HG02763 (cell line): ENCODE measurements around the gene SMIM32.

Source experiments
- ATAC-seq: cut with Tn5 transposase; IDR thresholded peaks from one replicate; pipeline ENCODE4 v1.9.1; 2021; ENCODE audit warnings: mild to moderate bottlenecking, moderate library complexity; ENCODE audit not compliant: unreplicated experiment

SMIM32 gene

GRCh38 chr5:136192526-136193321, at the start of gene SMIM32:
Gene SMIM32, minus strand, starts transcription at chr5:136193162. Its CDS starts 638 bp downstream, at chr5:136192524.
- no peak for ATAC-seq

GRCh38 chr5:136242611-136243010, 49.6 kb upstream of the SMIM32 start:
- peak; percentile 48 for ATAC-seq

DNA sequence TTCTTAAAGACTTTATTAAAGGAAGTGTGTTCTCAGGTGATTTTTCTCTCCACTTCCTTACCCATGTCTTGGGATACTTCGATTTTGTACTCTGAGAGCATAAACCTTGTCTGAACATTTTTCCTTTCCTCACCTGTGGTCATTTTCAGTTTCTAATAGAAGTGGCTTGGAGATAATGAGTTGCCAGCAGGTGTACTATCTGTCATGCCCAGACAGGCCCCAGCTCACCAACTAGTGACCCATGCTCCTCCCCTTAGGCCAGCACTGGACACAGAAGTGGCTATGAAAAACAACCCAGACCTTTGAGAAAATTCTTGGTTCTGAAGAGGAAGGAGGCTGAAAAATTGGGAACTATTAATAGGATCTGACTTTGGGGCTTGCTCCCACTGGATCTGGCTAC, 49.2 kb upstream of the SMIM32 start:
- peak; percentile 66 for ATAC-seq

- no peak for ATAC-seq
Measured at GRCh38 chr5:136240894-136241293, 47.9 kb upstream of the SMIM32 start.

- ATAC-seq = no peak
Measured at GRCh38 chr5:136236479-136237083, 43.6 kb upstream of the SMIM32 start.

GRCh38 chr5:136235321-136235720, 42.4 kb upstream of the SMIM32 start:
- no peak for ATAC-seq

GRCh38 chr5:136232316-136232715, 39.4 kb upstream of the SMIM32 start:
- ATAC-seq = peak; percentile 61

DNA sequence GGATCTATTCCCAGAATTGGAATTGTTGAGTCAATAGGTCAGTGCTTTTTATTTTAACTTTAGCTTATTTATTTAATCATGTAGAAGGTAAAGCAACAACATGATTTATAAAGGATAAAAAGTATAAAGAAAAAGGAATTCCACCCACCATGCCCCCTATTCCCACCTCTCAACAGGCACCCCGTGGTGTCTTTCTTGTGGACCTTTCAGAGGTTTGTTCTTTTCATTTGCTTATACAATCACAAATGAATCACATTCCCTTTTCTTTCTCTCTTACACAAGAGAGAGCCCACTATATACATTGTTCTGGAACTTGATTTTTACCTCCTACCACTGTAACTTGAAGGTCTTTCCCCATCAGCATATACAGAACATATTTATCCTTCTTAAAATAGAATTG, 37.2 kb upstream of the SMIM32 start:
- no peak for ATAC-seq

- ATAC-seq = no peak
Measured at GRCh38 chr5:136228136-136228757, 35.3 kb upstream of the SMIM32 start.

GRCh38 chr5:136226401-136226800, 33.4 kb upstream of the SMIM32 start:
- ATAC-seq = no peak

- no peak for ATAC-seq
Measured at GRCh38 chr5:136225796-136226195, 32.8 kb upstream of the SMIM32 start.

GRCh38 chr5:136222580-136223235, 29.7 kb upstream of the SMIM32 start:
- no peak for ATAC-seq

- no peak for ATAC-seq
Measured at GRCh38 chr5:136221340-136221739, 28.4 kb upstream of the SMIM32 start.

DNA sequence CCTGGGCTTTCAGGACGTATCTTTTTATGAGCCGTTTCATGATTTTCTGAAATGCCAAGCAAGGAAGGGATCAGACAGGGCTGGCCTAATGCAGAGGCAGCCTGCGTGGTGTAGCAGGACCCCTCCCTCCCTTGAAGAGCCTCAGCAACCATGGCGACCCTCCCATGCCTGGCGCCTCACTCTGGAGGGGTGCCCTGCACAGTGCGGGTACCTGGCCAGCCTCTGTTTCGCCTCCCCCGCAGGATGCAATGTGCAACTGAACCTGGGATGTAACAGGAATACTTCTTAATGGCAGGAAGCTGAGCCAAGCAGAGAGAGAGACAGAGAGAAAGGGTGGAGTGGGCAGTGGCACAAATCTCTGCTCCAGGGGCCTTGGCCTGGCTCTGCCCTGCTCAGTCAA, 23.3 kb upstream of the SMIM32 start:
- no peak for ATAC-seq

GRCh38 chr5:136215812-136216211, 22.9 kb upstream of the SMIM32 start:
- no peak for ATAC-seq

DNA sequence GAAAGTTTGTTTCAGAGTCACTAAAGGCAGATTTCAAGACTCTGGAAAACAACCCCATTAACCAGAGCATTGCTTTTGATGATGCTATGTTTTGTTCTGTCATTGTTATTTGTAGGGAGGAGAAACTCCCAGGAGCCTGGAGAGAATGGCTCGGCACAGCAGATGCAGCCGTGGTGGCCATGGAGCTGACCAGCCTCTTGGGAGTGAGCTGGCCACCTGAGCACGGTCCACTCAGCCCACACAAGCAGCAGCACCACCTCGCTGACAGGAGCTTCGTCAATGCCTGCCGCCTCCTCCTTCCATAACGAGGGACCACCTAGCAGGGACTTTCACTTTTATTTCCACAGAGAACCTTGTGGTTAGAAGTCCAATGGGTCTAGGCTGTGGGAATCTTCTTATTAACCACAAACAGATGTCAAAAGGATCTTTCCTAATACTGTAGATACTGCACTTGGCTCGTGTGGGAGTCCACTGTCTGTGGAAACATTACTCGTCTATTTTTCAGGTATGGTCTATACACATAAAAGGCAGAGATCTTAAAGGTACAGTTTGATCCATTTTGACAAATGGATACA, 21.0 kb upstream of the SMIM32 start:
- ATAC-seq = no peak

GRCh38 chr5:136212252-136212721, 19.3 kb upstream of the SMIM32 start:
- no peak for ATAC-seq

DNA sequence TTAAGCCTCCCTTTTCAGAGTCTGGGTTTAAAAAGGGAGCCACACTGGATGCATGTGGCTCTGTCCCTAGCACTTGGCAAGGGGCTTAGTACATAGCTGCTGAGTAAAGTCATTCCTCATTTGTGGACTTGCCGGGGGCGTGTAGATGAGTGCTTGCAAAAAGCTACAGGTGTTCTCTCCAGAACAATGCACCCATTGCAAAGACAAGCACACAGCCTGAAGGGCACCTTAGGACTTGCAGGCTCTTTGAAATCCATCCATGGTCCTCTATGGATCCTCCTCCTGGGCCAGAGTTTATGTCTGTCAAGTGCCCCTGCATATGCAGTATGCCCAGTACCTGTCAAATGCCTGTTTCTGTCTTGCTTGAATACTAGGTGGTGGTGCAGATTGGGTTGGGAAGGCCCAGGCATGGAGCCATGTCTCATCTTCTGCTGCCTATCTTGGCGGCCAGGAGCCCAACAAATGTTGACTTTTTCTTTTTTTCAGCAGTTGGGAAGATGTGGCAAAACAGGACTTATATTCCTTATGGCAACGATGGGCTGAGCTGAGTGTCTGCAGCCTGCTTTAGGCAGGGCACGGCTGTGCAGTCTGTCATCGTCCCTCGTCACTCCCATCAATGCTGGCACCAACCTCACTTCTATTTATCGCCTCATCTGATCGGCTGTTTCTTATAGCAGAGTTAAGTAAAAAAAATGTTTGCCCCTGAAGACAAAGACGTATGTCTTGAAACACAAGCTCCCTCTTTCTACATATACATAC, 18.5 kb upstream of the SMIM32 start:
- ATAC-seq = no peak

DNA sequence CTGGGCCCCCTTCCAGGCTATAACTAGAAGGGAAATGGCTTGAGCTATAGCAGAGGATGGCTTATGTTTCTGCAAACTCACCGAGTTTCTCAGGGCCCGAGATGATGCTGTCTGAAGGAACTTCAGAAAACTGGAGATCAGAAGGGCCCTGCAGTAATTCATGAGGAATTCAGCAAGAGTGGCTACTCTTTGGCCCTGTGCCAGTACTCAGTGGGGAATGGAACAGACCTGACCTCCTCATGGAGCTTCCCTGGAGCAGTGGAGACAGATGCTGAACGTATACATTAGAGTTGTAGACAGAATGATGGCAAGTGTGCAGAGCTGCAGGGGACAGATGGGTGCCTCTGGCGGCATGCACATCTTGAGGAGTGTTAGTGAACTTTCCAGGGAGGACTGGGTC, 17.3 kb upstream of the SMIM32 start:
- no peak for ATAC-seq

DNA sequence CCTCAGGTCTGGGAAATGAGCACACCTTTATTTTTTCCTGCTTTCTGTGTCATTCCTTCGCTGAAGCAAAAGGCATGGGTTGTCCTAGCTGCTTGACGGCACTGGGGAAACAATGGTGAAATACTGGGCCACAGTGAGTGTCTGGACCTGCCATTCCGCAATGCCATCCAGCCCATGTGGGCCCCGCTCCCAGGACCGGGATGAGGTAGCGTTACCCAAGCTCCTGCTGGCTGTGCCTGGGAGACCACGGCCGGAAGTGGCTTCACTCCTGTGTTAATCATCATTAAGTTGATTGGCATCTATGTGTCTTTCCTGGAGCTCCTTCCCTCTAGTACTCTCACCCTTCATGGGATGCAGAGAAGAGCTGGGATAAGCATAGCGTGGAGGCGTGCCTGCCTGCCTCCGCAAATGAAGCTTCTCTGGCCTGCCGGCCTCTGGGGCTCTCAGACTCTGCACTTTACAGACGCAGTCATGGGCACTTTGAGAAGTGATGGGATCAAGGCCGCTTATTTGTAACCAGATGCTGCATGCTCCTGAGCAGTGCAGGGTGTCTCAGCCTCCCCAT, 16.5 kb upstream of the SMIM32 start:
- ATAC-seq = no peak
